Spinal cord (tissue), 10 donors: ENCODE results near the gene RILP. TPM values are rescaled to one million over a fixed set of nuclear protein-coding genes. Genes with fewer than 3 reads are reported as not detected.
"Not testable (repeated sequence)": the region's sequence is repeated elsewhere in the genome, so short reads cannot be mapped to it uniquely, and the experiment has no call there.

Experiments used
- DNase-seq, 6 donors: peaks; one replicate each; pipeline versions ENCODE4 v3.0.0 to v3.0.0-alpha.2; 2013 to 2015; ENCODE audit warnings: low spot score in 6 of 6, low read depth in 4 of 6
- H3K27ac ChIP-seq: one replicate; pipeline ENCODE4 v1.5.1; 2013; ENCODE audit warnings: low read depth, low read length, control low read depth
- H3K27me3 ChIP-seq: one replicate; pipeline ENCODE4 v1.6.1; 2013; ENCODE audit warnings: low read length; ENCODE audit not compliant: control insufficient read depth, insufficient read depth
- H3K36me3 ChIP-seq: one replicate; pipeline ENCODE4 v1.6.1; 2013; ENCODE audit warnings: low read length; ENCODE audit not compliant: control insufficient read depth, insufficient read depth
- H3K4me1 ChIP-seq: one replicate; pipeline ENCODE4 v1.6.1; 2013; ENCODE audit warnings: low read length; ENCODE audit not compliant: control insufficient read depth, insufficient read depth
- H3K4me3 ChIP-seq: one replicate; pipeline ENCODE4 v1.5.1; 2013; ENCODE audit warnings: low read depth, low read length, control low read depth
- H3K9me3 ChIP-seq: one replicate; pipeline ENCODE4 v1.6.1; 2013; ENCODE audit warnings: low read length; ENCODE audit not compliant: control insufficient read depth, insufficient read depth
- WGBS: methylation state at CpG from one replicate; pipeline ENCODE4 v1.1.5; 2013; ENCODE audit warnings: missing lambda C conversion rate; ENCODE audit not compliant: insufficient coverage; 5-methylcytosine and 5-hydroxymethylcytosine counted together
- polyA plus RNA-seq, 2 donors: library from polyadenylated mRNA; unstranded; fragments of 120-200 nt; gene quantifications; one replicate each; pipeline ENCODE4 v1.2.1, GENCODE V29; 2013; ENCODE audit not compliant: insufficient read length in 2 of 2
- total RNA-seq, 2 donors: library from RNA; depleted of rRNA in 1 of 2; stranded (reverse); fragments of 120-200 nt in 1 of 2; fragments of >200 nt in 1 of 2; gene quantifications; one replicate each; pipeline versions ENCODE4 v1.2.3 to v1.2.4, GENCODE V29; 2013 to 2014
- donor health status: healthy.

Gene RILP
- total and polyA plus RNA-seq, 4 donors = 6.9 to 14.7 (median 8.7) TPM

DNA sequence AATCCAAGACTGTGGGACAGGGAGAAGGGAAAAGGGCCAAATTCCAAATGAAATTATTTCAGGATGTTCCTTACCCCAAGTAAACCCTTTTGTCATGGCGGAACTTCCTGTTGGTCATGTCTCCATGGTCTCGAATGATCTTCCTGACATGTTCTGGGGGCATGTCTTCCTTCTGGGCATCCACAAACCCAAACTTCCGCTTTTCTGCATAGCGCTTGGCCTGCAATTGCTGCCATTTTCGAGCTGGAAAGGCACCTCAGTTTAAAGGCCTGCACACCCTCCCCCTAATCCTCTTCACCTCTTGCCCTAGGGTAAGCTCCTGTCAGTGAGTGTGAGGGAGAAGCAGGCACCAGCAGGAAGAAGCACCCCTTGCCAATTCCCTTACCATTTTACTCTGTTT lies 33.8 kb upstream of the RILP start:
- Histone ChIP-seq H3K9me3 (no peaks in the 10 kb centered on the region), H3K36me3 (peaks cover 47% of the 10 kb centered on the region), H3K27ac (no peak overlapping the region), H3K27me3 (no peaks in the 10 kb centered on the region), H3K4me1 (peaks cover 21% of the 10 kb centered on the region), H3K4me3 (peak overlapping the region; percentile 94)
- DNase-seq = no peak
- WGBS = 88% methylated on average over 2 of the region's 5 CpGs

- no peaks in the 10 kb centered on the region for H3K9me3 ChIP-seq
- no peak overlapping the region for H3K4me3 ChIP-seq
- WGBS = 97% methylated on average over 13 of the region's 13 CpGs
- no peaks in the 10 kb centered on the region for H3K4me1 ChIP-seq
- DNase-seq = no peak
- no peaks in the 10 kb centered on the region for H3K27me3 ChIP-seq
- H3K27ac ChIP-seq = no peak overlapping the region
- peaks cover 92% of the 10 kb centered on the region for H3K36me3 ChIP-seq
Observed at GRCh38 chr17:1676401-1676800, 26.7 kb upstream of the RILP start.

DNA sequence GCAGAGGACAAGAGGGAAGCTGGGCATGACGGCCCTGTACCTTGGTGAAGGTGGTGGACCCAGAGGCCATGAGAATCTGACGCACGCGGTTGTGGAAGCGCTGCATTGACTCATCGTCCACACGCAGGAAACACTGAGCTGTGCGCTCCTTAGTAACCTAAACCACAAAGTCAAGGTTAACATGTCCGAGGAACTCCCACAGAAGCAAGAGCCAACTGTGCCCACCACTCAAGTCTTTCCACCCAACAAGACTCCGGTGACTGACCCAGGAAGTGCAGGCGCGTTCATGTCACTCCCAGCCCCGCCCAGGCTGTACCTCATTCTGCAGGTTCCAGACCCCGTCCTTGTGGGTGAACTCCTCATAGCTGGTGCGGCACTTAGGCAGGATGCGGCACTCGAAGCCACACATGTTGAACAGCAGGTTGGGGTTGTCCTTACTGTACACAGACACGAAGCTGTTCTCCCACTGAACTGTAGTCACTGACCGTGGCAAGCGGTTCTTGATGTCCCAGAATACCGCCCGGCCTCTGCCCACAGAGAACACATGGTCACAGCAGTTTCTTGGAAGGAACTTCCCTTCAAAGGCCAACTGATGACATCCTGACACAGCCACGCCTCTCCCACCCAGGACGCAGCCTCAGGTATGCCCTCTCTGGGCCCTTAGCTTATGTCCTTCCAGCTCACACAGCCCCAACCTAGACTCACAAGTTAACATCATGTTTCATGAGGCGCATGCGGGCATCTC lies 23.5 kb upstream of the RILP start:
- 96% methylated on average over 24 of the region's 26 CpGs for WGBS
- Histone ChIP-seq H3K27ac (no peak overlapping the region), H3K4me3 (no peak overlapping the region), H3K4me1 (no peaks in the 10 kb centered on the region), H3K27me3 (no peaks in the 10 kb centered on the region), H3K36me3 (peaks cover 96% of the 10 kb centered on the region), H3K9me3 (no peaks in the 10 kb centered on the region)
- no peak for DNase-seq

DNA sequence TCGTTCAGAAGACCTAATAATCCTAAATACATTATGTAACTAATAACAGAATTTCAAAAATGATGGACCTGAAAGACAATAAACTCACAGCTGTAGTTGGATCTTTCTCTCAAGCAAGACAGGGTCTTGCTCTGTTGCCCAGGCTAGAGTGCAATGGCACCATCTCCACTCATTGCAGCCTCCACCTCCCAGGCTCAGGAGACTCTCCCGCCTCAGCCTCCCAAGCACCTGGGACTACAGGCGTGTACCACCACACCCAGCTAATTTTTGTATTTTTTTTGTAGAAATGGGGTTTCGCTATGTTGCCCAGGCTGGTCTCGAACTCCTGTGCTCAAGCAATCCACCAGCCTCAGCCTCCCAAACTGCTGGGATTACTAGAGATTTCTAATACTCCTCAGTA lies 14.3 kb upstream of the RILP start:
- H3K9me3 ChIP-seq, H3K4me3 ChIP-seq, H3K27ac ChIP-seq, DNase-seq, H3K27me3 ChIP-seq, H3K4me1 ChIP-seq: not testable (repeated sequence)
- whole genome bisulfite sequencing = no CpG with 5 or more reads among the region's 5 CpGs
- peaks cover 80% of the 10 kb centered on the region for H3K36me3 ChIP-seq

GRCh38 chr17:1661045-1661444 lies 11.4 kb upstream of the RILP start:
- 98% methylated on average over 12 of the region's 12 CpGs for WGBS
- Histone ChIP-seq H3K9me3 (no peaks in the 10 kb centered on the region), H3K4me1 (no peaks in the 10 kb centered on the region), H3K4me3 (no peak overlapping the region), H3K27ac (no peak overlapping the region), H3K27me3 (no peaks in the 10 kb centered on the region), H3K36me3 (peaks cover 91% of the 10 kb centered on the region)
- DNase-seq = no peak

DNA sequence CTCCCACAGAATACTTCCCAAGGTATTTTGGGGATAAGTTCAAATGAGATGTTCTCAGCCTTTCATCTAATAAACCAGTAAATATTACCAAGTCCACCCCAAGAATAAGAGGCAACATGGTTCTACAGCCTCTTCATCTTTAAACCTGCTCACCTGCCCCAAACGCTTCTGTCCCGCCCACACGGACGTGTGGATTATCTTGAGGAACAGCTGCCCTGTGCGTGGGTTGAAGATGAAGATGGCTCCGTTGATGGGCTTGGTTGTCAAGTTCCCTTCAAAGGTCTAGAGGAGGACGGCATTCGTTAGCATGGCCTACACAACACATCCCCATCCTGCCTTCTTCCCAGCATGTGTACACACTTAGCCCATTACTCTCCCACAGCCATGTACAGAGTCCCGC lies 8.4 kb upstream of the RILP start:
- Histone ChIP-seq H3K4me3 (no peak overlapping the region), H3K36me3 (peaks cover 95% of the 10 kb centered on the region), H3K9me3 (no peaks in the 10 kb centered on the region), H3K27ac (no peak overlapping the region), H3K4me1 (no peaks in the 10 kb centered on the region), H3K27me3 (no peaks in the 10 kb centered on the region)
- DNase-seq = no peak
- 97% methylated on average over 8 of the region's 9 CpGs for WGBS

DNA sequence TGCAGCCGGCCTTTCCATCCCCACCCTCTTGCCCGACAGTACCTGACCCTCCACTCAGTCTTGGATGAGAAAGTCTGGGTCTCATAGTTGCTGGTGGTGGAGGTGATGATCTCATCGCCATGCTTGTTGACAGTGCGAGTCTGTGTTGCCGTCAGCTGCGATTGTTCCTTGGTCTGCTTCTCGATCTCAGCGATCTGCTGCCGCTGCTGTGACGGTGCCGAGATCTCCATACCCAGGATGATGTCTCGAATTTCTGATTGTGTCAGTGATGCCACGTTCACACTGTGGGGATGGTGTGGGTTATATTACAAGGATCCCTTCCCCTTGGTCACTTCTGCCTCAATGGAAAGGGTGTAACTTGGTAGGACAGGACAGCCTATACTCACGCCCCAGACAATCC lies 4.1 kb upstream of the RILP start:
- H3K9me3 ChIP-seq = no peaks in the 10 kb centered on the region
- H3K4me1 ChIP-seq = peaks cover 9% of the 10 kb centered on the region
- H3K36me3 ChIP-seq = peaks cover 90% of the 10 kb centered on the region
- H3K27me3 ChIP-seq = no peaks in the 10 kb centered on the region
- H3K27ac ChIP-seq = no peak overlapping the region
- H3K4me3 ChIP-seq = no peak overlapping the region
- no peak for DNase-seq
- WGBS = 94% methylated on average over 8 of the region's 14 CpGs

DNA sequence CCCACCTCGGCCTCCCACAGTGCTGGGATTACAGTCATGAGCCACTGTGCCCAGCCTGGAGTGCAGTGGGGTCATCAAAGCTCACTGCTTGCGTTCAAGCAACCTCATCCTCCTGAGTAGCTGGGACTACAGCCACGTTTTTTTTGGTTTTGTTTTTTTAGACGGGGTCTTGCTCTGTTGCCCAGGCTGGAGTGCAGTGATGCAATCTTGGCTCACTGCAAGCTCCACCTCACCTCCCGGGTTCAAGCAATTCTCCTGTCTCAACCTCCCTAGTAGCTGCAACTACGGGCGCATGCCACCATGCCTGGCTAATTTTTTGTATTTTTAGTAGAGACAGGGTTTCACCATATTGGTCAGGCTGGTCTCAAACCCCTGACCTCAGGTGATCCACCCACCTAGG lies 3.1 kb upstream of the RILP start:
- Histone ChIP-seq H3K36me3 (peaks cover 87% of the 10 kb centered on the region), H3K4me1 (peaks cover 18% of the 10 kb centered on the region)
- not testable (repeated sequence) for H3K9me3 ChIP-seq, H3K27me3 ChIP-seq, H3K4me3 ChIP-seq, DNase-seq, H3K27ac ChIP-seq
- 96% methylated on average over 4 of the region's 7 CpGs for WGBS

DNA sequence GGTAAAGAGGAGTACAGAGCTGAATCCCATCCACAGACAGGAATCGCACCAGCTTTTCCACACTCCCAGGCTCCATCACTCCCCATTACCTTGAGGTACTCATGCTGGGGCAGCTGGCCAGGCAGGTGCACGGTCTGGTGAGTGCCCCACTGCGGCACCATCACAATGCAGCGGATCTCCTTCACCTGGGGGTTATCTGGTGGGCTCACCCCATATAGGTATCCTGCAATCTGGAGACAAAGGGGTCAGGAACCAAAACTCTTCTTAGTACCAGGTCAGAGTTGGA lies 1.8 kb upstream of the RILP start:
- H3K4me3 ChIP-seq = no peak overlapping the region
- H3K36me3 ChIP-seq = peaks cover 84% of the 10 kb centered on the region
- DNase-seq = no peak
- H3K27me3 ChIP-seq = no peaks in the 10 kb centered on the region
- no peak overlapping the region for H3K27ac ChIP-seq
- peaks cover 29% of the 10 kb centered on the region for H3K4me1 ChIP-seq
- H3K9me3 ChIP-seq = no peaks in the 10 kb centered on the region
- WGBS = 93% methylated on average over 4 of the region's 4 CpGs

DNA sequence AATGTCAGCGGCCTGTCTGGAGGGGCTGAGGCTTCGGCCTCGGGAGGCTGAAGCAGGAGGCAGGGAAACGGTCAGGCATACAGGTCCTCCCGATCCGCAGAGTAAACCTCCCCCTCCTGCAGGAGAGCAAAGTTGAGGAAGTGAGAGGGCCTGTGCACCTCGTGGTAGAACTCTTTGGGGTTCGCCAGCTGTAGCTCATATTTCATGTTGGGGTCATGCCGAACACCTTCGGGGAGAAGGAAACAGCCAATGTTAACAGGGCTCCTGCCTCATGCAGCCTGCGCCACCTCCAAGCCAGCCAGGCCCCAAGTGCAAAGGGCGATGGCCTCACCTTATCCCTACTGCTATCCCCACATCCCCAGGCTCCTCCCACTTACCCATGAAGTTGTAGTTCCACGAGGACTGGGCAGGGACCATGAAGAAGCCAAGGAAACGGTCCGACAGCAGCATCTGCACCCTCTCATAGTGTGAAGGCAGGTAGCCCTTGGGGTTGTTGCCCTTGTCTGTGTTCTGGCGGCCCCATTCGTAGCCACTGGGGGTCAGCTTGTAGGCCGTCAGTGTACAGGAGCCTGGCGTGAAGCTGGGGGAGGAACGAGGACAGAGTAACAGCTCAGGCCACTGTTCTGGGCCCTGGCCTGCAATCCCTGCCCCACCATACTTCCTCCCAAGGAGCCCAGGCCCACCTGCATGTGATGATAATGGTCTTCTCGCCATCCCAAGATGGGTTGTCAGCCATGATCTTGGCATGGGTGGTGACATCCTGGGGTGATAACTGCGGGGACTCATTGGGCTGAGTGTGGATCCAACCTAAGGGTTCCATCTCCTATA lies 1.3 kb upstream of the RILP start:
- DNase-seq = no peak
- H3K4me1 ChIP-seq = peaks cover 35% of the 10 kb centered on the region
- 83% methylated on average over 12 of the region's 22 CpGs for WGBS
- no peak overlapping the region for H3K4me3 ChIP-seq
- no peaks in the 10 kb centered on the region for H3K9me3 ChIP-seq
- no peaks in the 10 kb centered on the region for H3K27me3 ChIP-seq
- H3K36me3 ChIP-seq = peaks cover 84% of the 10 kb centered on the region
- no peak overlapping the region for H3K27ac ChIP-seq
